GM23248 (cell line): ENCODE data around the gene TOMM70.

Experiments
- EZH2 ChIP-seq: fragments of 200-600 bp; sonication (generic); IDR thresholded peaks from 2 replicates; pipeline ENCODE4 v1.6.1; 2018; ENCODE audit warnings: antibody characterized with exemption, mild to moderate bottlenecking; ENCODE audit not compliant: insufficient read depth, poor library complexity, severe bottlenecking
- EZH2phosphoT487 ChIP-seq: fragments of 200-600 bp; sonication (generic); IDR thresholded peaks from 2 replicates; pipeline ENCODE4 v1.6.1; 2018; ENCODE audit warnings: antibody characterized with exemption, moderate library complexity, mild to moderate bottlenecking, low read depth; ENCODE audit not compliant: insufficient read depth

DNA sequence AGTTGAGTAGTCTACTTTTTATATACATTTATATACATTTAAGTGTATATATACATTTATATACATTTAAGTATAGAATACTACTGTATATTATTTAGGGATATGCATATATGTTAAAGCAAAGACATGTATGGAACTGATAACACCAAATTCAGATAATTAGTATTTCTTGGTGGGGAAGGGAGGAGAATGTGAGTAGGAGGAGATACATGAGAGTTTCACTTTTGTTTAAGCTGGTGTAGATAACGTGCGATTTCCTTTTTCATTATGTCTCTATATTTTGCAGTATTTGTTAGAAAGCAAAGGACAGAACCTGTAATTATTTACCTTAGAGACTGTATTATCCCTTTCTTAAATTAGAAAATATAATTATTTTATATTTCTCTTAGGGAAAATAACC is 83.0 kb downstream of the TOMM70 start:
- no peak for TF ChIP-seq EZH2
- TF ChIP-seq EZH2phosphoT487: no peak
